K562 (cell line): Measurements from ENCODE around the gene VSIG1. TPM values are rescaled to one million over a fixed set of nuclear protein-coding genes. Genes with fewer than 3 reads are reported as not detected.

Experiments used
- ATAC-seq: fragments of 200-7000 bp; cut with Tn5 transposase; 3 replicates; pipeline ENCODE4 v1.9.1; 2020; ENCODE audit warnings: moderate library complexity
- BruUV-seq: library from RNA; stranded (reverse); fragments of 400-500 nt; replicated peaks from 2 replicates; lab custom pipeline; 2021; lab: Mats Ljungman, UMichigan
- CTCF ChIA-PET: fragments of 300-600 bp; formaldehyde crosslinking; extraction: SDS; loops from one replicate; lab custom pipeline; 2021; ENCODE audit warnings: low intra/inter-chr PET ratio; lab: Yijun Ruan, JAX
- POLR2A ChIA-PET: fragments of 300-600, 350-650 bp; sonication (Branson Sonifier 250); formaldehyde crosslinking; extraction: SDS; loops from one replicate; lab custom pipeline; 2021; ENCODE audit warnings: antibody characterized with exemption, inconsistent platforms; lab: Yijun Ruan, JAX
- DNase-seq, 4 experiments: peaks; one replicate each; pipeline versions ENCODE4 v3.0.0 to v3.0.0-alpha.2; 2011 to 2018; ENCODE audit warnings: low spot score in 3 of 4, mixed read lengths in 3 of 4; ENCODE audit errors: extremely low read depth in 1 of 4
- FAIRE-seq: peaks from 2 replicates; lab custom pipeline; 2011; peaks lifted over from hg19 to GRCh38; lab: Jason Lieb, UNC
- H2AFZ ChIP-seq: 2 replicates; pipeline ENCODE4 v1.6.0; 2011; ENCODE audit warnings: low read depth, low read length, control low read depth, inconsistent platforms
- H3K27ac ChIP-seq: fragments of 200-600 bp; 3 replicates; pipeline ENCODE4 v1.8.0; 2011; ENCODE audit warnings: low read depth, mild to moderate bottlenecking, control low read depth, inconsistent platforms, low read length, moderate library complexity, mixed read lengths; ENCODE audit errors: extremely low read depth
- H3K27me3 ChIP-seq, 2 experiments: fragments of 300-600 bp in 1 of 2; 2 replicates in 1 of 2; 3 replicates in 1 of 2; pipeline versions ENCODE4 v1.6.0 to v1.8.0; 2011; ENCODE audit warnings: inconsistent platforms in 2 of 2, low read length in 2 of 2, mild to moderate bottlenecking in 1 of 2, mixed read lengths in 1 of 2, moderate library complexity in 1 of 2; ENCODE audit not compliant: control insufficient read depth in 2 of 2, insufficient read depth in 2 of 2
- H3K36me3 ChIP-seq: fragments of 300-600 bp; 3 replicates; pipeline ENCODE4 v1.8.0; 2011; ENCODE audit warnings: mild to moderate bottlenecking, low read length, inconsistent platforms; ENCODE audit not compliant: control insufficient read depth, insufficient read depth
- H3K4me1 ChIP-seq, 2 experiments: fragments of 200-600 bp in 1 of 2; replicated peaks in 1 of 2; 2 replicates in 1 of 2; 3 replicates in 1 of 2; pipeline versions ENCODE4 v1.5.1 to v1.8.0; 2011; ENCODE audit warnings: inconsistent platforms in 2 of 2, low read length in 2 of 2, mild to moderate bottlenecking in 1 of 2, mixed read lengths in 1 of 2, moderate library complexity in 1 of 2; ENCODE audit not compliant: control insufficient read depth in 2 of 2, insufficient read depth in 2 of 2
- H3K4me2 ChIP-seq: 2 replicates; pipeline ENCODE4 v1.6.1; 2011; ENCODE audit warnings: low read length, control low read depth, inconsistent platforms, mixed read lengths; ENCODE audit not compliant: insufficient read depth
- H3K4me3 ChIP-seq: fragments of 200-600 bp; sonication (generic), shearing (Covaris generic); 2 replicates; pipeline ENCODE4 v1.5.1; 2016; ENCODE audit warnings: control low read depth, inconsistent platforms
- H3K79me2 ChIP-seq: fragments of 200-600 bp; 3 replicates; pipeline ENCODE4 v1.8.0; 2011; ENCODE audit warnings: low read length, inconsistent platforms; ENCODE audit not compliant: control insufficient read depth, insufficient read depth
- H3K9ac ChIP-seq, 2 experiments: 2 replicates each; pipeline versions ENCODE4 v1.6.0 to v1.6.1; 2011; ENCODE audit warnings: low read depth in 2 of 2, low read length in 2 of 2, control low read depth in 1 of 2, inconsistent platforms in 1 of 2, mild to moderate bottlenecking in 1 of 2, mixed read lengths in 1 of 2; ENCODE audit not compliant: insufficient read depth in 1 of 2
- H3K9me1 ChIP-seq: one replicate; pipeline ENCODE4 v1.6.0; 2011; ENCODE audit warnings: inconsistent platforms, mild to moderate bottlenecking, low read length, moderate library complexity; ENCODE audit not compliant: control insufficient read depth, insufficient read depth
- H3K9me3 ChIP-seq: replicated peaks from 2 replicates; pipeline ENCODE4 v1.5.1; 2011; ENCODE audit warnings: low read depth, low read length, inconsistent platforms; ENCODE audit not compliant: control insufficient read depth, insufficient read depth
- H4K20me1 ChIP-seq: replicated peaks from 2 replicates; pipeline ENCODE4 v1.6.1; 2011; ENCODE audit warnings: low read length, inconsistent platforms, mixed read lengths; ENCODE audit not compliant: control insufficient read depth, insufficient read depth
- EP400 ChIP-seq: fragments of 450-650 bp; IDR thresholded peaks from 2 replicates; pipeline ENCODE4 v1.6.1; 2017; ENCODE audit warnings: antibody characterized with exemption, mild to moderate bottlenecking, moderate library complexity
- EZH2 ChIP-seq: IDR thresholded peaks from 2 replicates; pipeline ENCODE4 v1.6.1; 2012; ENCODE audit warnings: low read depth, mild to moderate bottlenecking, inconsistent platforms, low read length, borderline replicate concordance
- FOXJ2 ChIP-seq: fragments of 200-800 bp; sonication (Bioruptor generic); IDR thresholded peaks from 2 replicates; pipeline ENCODE4 v1.6.1; 2016; ENCODE audit warnings: missing genetic modification characterization, missing compliant biosample characterization
- GATA2 ChIP-seq: sonication (generic); formaldehyde crosslinking; IDR thresholded peaks from 2 replicates; pipeline ENCODE4 v1.4.0; 2020; ENCODE audit warnings: mild to moderate bottlenecking, missing genetic modification reagents
- GTF2F1 ChIP-seq: IDR thresholded peaks from 2 replicates; pipeline ENCODE4 v1.6.1; 2011; ENCODE audit warnings: low read depth, low read length, improper control_type of control experiment
- MNT ChIP-seq, 2 experiments: fragments of 450-650 bp; conservative IDR thresholded peaks; 2 replicates each; pipeline ENCODE4 v1.6.1; 2017; ENCODE audit warnings: mild to moderate bottlenecking in 2 of 2, moderate library complexity in 2 of 2
- MTA1 ChIP-seq: fragments of 450-650 bp; IDR thresholded peaks from 2 replicates; pipeline ENCODE4 v1.6.1; 2017; ENCODE audit warnings: borderline replicate concordance
- NONO ChIP-seq, 2 experiments: fragments of 200-400 bp in 1 of 2; fragments of 450-650 bp in 1 of 2; formaldehyde crosslinking in 1 of 2; IDR thresholded peaks; 2 replicates each; pipeline ENCODE4 v1.6.1; 2017; ENCODE audit warnings: low read depth in 2 of 2, mild to moderate bottlenecking in 2 of 2, moderate library complexity in 2 of 2, low read length in 1 of 2
- TEAD4 ChIP-seq, 2 experiments: sonication (generic) in 1 of 2; formaldehyde crosslinking in 1 of 2; IDR thresholded peaks; 2 replicates each; pipeline versions ENCODE4 v1.6.1 to v1.8.0; 2012 to 2022; ENCODE audit warnings: borderline replicate concordance in 1 of 2, inconsistent platforms in 1 of 2, low read length in 1 of 2, mild to moderate bottlenecking in 1 of 2, missing genetic modification reagents in 1 of 2
- ZBTB49 ChIP-seq: sonication (generic); formaldehyde crosslinking; IDR thresholded peaks from 2 replicates; pipeline ENCODE4 v1.8.0; 2022; ENCODE audit warnings: missing genetic modification reagents, mild to moderate bottlenecking, borderline replicate concordance
- ZFP91 ChIP-seq: sonication (generic); formaldehyde crosslinking; IDR thresholded peaks from 2 replicates; pipeline ENCODE4 v1.8.0; 2022; ENCODE audit warnings: mild to moderate bottlenecking, missing genetic modification reagents
- ZNF282 ChIP-seq: sonication (generic); formaldehyde crosslinking; IDR thresholded peaks from 2 replicates; pipeline ENCODE4 v1.8.1; 2023; ENCODE audit warnings: missing genetic modification reagents
- WGBS: fragments of 100-300 bp; shearing (Covaris generic); methylation state at CpG from one replicate; pipeline ENCODE4 v1.1.6; 2016; ENCODE audit warnings: low coverage, mixed read lengths; ENCODE audit not compliant: insufficient coverage; ENCODE audit errors: missing lambda C conversion rate; 5-methylcytosine and 5-hydroxymethylcytosine counted together
- in situ Hi-C: fragments of 300-500 bp; cut with MboI; formaldehyde crosslinking; loops from 4 replicates; pipeline ENCODE4 v1.15.0; 2018; ENCODE audit warnings: inconsistent platforms, mixed read lengths
- intact Hi-C: fragments of 100-400 bp; cut with micrococcal nuclease; formaldehyde crosslinking; loops from 2 replicates; pipeline ENCODE4 v1.14.2; 2022
- polyA plus RNA-seq, 8 experiments: library from polyadenylated mRNA; depleted of rRNA in 4 of 8; stranded (reverse) in 5 of 8; unstranded in 3 of 8; fragments of >200 nt; fragmentation: Nextera tagmentation in 2 of 8; fragmentation: Illumina TruSeq in 1 of 8; extraction: Ambion mirVana in 2 of 8; extraction: Trizol in 1 of 8; gene quantifications; 2 replicates each; pipeline versions ENCODE4 v1.2.1 to v1.2.3, GENCODE V29; 2011 to 2014; ENCODE audit warnings: inconsistent platforms in 1 of 8, missing spikeins in 1 of 8
- total RNA-seq, 7 experiments: library from RNA; depleted of rRNA in 6 of 7; stranded (reverse); fragments of >200 nt in 6 of 7; fragmentation: Illumina TruSeq in 2 of 7; extraction: Trizol in 2 of 7; gene quantifications; 2 replicates each; pipeline versions ENCODE4 v1.2.1 to v1.2.3, GENCODE V29; 2011 to 2021; ENCODE audit warnings: low replicate concordance in 1 of 7

VSIG1 gene
- total and polyA plus RNA-seq, 9 of the 15 experiments (the other 6 are each of a cell fraction or from before 2014, with no cell fraction given), result not detected

- Histone ChIP-seq H3K9me3 (no peaks in the 10 kb centered on the region), H3K4me2 (no peak overlapping the region), H3K4me3 (no peak overlapping the region), H3K27ac (no peak overlapping the region), H3K36me3 (no peaks in the 10 kb centered on the region), H3K4me1 (no peaks in the 10 kb centered on the region), H3K27me3 (no peaks in the 10 kb centered on the region), H2AFZ (no peak overlapping the region), H3K9ac (no peak overlapping the region), H3K79me2 (no peaks in the 10 kb centered on the region), H4K20me1 (no peaks in the 10 kb centered on the region), H3K9me1 (no peaks in the 10 kb centered on the region)
- ATAC-seq (no peak), DNase-seq (no peak), FAIRE-seq (no peak)
- POLR2A ChIA-PET, result no interaction called here
- 0% methylated on average over 4 of the region's 4 CpGs for WGBS
- in situ Hi-C loops (no loop called here), intact Hi-C loops (loop anchor here (5.0 to 10.0 kb wide), 4 partner anchors 66 to 396 kb away; partner anchors contain the start of genes NCBP2L and TSC22D3)
- no TSS peak for BruUV-seq
- CTCF ChIA-PET, result interaction anchor here (2.3 kb wide), 1 partner anchor 50 kb away, joined by 18 read pairs; no protein-coding TSS in a partner anchor
- TF ChIP-seq NONO (IDR thresholded peaks at IDR 0.05; ENCODE audit: low read depth in 2 of 2, low read length in 1 of 2), result no peak
- TF ChIP-seq ZNF282 (CRISPR knock-in tag), result no peak
- TF ChIP-seq ZBTB49 (CRISPR knock-in tag), result no peak
- TF ChIP-seq EZH2, result no peak
- TF ChIP-seq TEAD4 (IDR thresholded peaks at IDR 0.05; ENCODE audit: low read length), result no peak
- no peak for TF ChIP-seq TEAD4 (CRISPR knock-in tag; IDR thresholded peaks at IDR 0.05; ENCODE audit: borderline replicate concordance)
- no peak for TF ChIP-seq ZFP91 (CRISPR knock-in tag)
- TF ChIP-seq GTF2F1, result no peak
- no peak for TF ChIP-seq MNT (conservative IDR thresholded peaks at IDR 0.05)
- no peak for TF ChIP-seq FOXJ2 (tag)
- TF ChIP-seq MTA1, result no peak
- no peak for TF ChIP-seq GATA2
- TF ChIP-seq EP400, result no peak
Observed at GRCh38 chrX:108070891-108071290, 26.0 kb downstream of the VSIG1 start.
